Thyroid gland (tissue), 4 donors: ENCODE results near the gene MAPRE3. TPM values are rescaled to one million over a fixed set of nuclear protein-coding genes. Genes with fewer than 3 reads are reported as not detected.

ENCODE experiments used
- DNase-seq, 2 donors: peaks; one replicate each; pipeline ENCODE4 v3.0.0-alpha.2; 2019
- H3K27ac ChIP-seq, 3 donors: fragments of 200-600 bp; sonication (generic); 1 replicate in 2 of 3; 2 replicates in 1 of 3; pipeline ENCODE4 v1.5.1; 2016 to 2019; ENCODE audit warnings: mild to moderate bottlenecking in 1 of 3, moderate library complexity in 1 of 3
- H3K27me3 ChIP-seq: fragments of 200-600 bp; sonication (generic); one replicate; pipeline ENCODE4 v1.5.1; 2019
- H3K36me3 ChIP-seq, 2 donors: fragments of 200-600 bp; sonication (generic); one replicate each; pipeline ENCODE4 v1.5.1; 2016 to 2019
- H3K4me1 ChIP-seq, 2 donors: fragments of 200-600 bp; sonication (generic); one replicate each; pipeline ENCODE4 v1.5.1; 2017 to 2019
- H3K4me3 ChIP-seq, 3 donors: fragments of 200-600 bp; sonication (generic); replicated peaks in 1 of 3; 1 replicate in 2 of 3; 2 replicates in 1 of 3; pipeline ENCODE4 v1.5.1; 2016; ENCODE audit warnings: mild to moderate bottlenecking in 1 of 3
- H3K9me3 ChIP-seq: fragments of 200-600 bp; sonication (generic); one replicate; pipeline ENCODE4 v1.5.1; 2017
- CTCF ChIP-seq, 6 experiments: fragments of 200-600 bp in 3 of 6; fragments of 450-650 bp in 3 of 6; sonication (generic) in 3 of 6; IDR thresholded peaks; one replicate each; pipeline ENCODE4 v1.5.1; 2016 to 2019; ENCODE audit warnings: antibody characterized with exemption in 6 of 6, mild to moderate bottlenecking in 2 of 6, inconsistent platforms in 1 of 6, moderate library complexity in 1 of 6
- POLR2A ChIP-seq, 2 donors: fragments of 450-650 bp; IDR thresholded peaks; one replicate each; pipeline ENCODE4 v1.6.1; 2017; ENCODE audit warnings: antibody characterized with exemption in 2 of 2, mild to moderate bottlenecking in 2 of 2, moderate library complexity in 1 of 2
- WGBS, 2 donors: methylation state at CpG; one replicate each; pipeline ENCODE4 v1.1.5; 2017; 5-methylcytosine and 5-hydroxymethylcytosine counted together
- intact Hi-C: fragments of 100-400 bp; cut with DNase I; formaldehyde crosslinking; loops from one replicate; pipeline ENCODE4 v1.15.1; 2023
- total RNA-seq, 4 donors: library from RNA; depleted of rRNA; stranded (reverse); fragments of >200 nt; gene quantifications; one replicate each; pipeline ENCODE4 v1.2.3, GENCODE V29; 2016

Gene MAPRE3
- total RNA-seq, 4 donors from 2014 or later = 12.9 to 21.2 (median 17.0) TPM

GRCh38 chr2:27013738-27014137, 43.3 kb downstream of the MAPRE3 start:
- 90 to 98% methylated on average over 4 of the region's 4 CpGs for WGBS, 2 donors
- intact Hi-C loops = no loop called here

DNA sequence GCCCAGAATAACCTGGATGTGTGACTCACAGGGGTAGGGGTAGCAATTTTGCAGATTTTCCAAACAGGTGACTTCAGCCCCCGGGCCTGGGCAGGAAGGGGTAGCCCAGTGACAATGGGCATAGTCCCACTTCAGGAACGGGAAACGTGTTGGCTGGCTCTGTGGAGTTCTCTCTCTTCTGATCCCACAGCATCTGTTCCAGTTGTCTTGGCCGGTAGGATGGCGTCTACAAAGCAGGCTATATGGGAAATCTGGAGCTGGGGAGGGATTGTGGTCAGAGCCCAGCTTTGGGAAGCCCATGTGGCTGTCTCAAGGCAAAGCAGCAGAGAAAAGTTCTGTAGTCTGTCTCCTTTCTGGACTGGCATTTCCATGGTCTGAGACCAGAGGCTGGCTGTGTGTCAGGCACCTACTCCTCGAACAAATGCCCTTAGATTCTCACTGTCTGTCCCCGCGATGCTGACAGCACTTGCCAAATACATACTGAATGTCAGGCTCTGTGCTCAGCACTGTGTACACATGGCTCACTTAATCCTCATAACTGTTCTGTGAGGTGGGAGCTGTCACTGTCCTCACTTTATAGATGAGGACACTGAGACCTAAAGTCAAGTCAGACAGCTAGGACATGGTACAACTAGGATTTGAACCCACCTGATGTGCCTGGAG, 44.5 kb downstream of the MAPRE3 start:
- 87 to 90% methylated on average over 8 of the region's 8 CpGs for WGBS, 2 donors
- no peak overlapping the region for H3K4me3 ChIP-seq
- H3K36me3 ChIP-seq = no peaks in the 10 kb centered on the region
- peak in 1 of 2 donors; percentile 15 for DNase-seq
- intact Hi-C loops = no loop called here
- H3K27me3 ChIP-seq = no peaks in the 10 kb centered on the region
- no peaks in the 10 kb centered on the region for H3K9me3 ChIP-seq
- H3K27ac ChIP-seq = peak overlapping the region in 1 of 3 donors; percentile 43
- TF ChIP-seq CTCF (IDR thresholded peaks at IDR 0.05) (no peak), POLR2A (IDR thresholded peaks at IDR 0.05) (no peak)
- peaks cover 6 to 20% of the 10 kb centered on the region in 2 donors for H3K4me1 ChIP-seq

More at GRCh38 chr2:27013738-27014137, 43.3 kb downstream of the MAPRE3 start:
- H3K4me1 ChIP-seq = peaks cover 6 to 20% of the 10 kb centered on the region in 2 donors
- no peaks in the 10 kb centered on the region for H3K9me3 ChIP-seq
- H3K27ac ChIP-seq = no peak overlapping the region
- TF ChIP-seq CTCF (IDR thresholded peaks at IDR 0.05) (no peak), POLR2A (IDR thresholded peaks at IDR 0.05) (no peak)
- no peak overlapping the region for H3K4me3 ChIP-seq
- H3K27me3 ChIP-seq = no peaks in the 10 kb centered on the region
- H3K36me3 ChIP-seq = no peaks in the 10 kb centered on the region
- no peak for DNase-seq

- peak; percentile 72 to 76 for DNase-seq
- H3K27me3 ChIP-seq = no peaks in the 10 kb centered on the region
- WGBS, 2 donors = 67 to 70% methylated on average over 3 of the region's 3 CpGs
- peaks cover 6 to 20% of the 10 kb centered on the region in 2 donors for H3K4me1 ChIP-seq
- no peaks in the 10 kb centered on the region for H3K36me3 ChIP-seq
- H3K9me3 ChIP-seq = no peaks in the 10 kb centered on the region
- no peak overlapping the region for H3K4me3 ChIP-seq
- no peak overlapping the region for H3K27ac ChIP-seq
- TF ChIP-seq CTCF (IDR thresholded peaks at IDR 0.05) (peak in 5 of 6 experiments; percentile 49 to 80 (median 70)), POLR2A (IDR thresholded peaks at IDR 0.05) (no peak)
- intact Hi-C loops = loop anchor here (2.0 kb wide), 1 partner anchor 54 kb away; no protein-coding TSS in a partner anchor
Measured at GRCh38 chr2:27016801-27017325, 46.4 kb downstream of the MAPRE3 start.

- no peak overlapping the region for H3K4me3 ChIP-seq
- WGBS, 2 donors = 75 to 100% methylated on average over 3 of the region's 3 CpGs
- intact Hi-C loops = no loop called here
- no peaks in the 10 kb centered on the region for H3K9me3 ChIP-seq
- H3K36me3 ChIP-seq = peaks cover 5 to 6% of the 10 kb centered on the region in 2 donors
- TF ChIP-seq POLR2A (IDR thresholded peaks at IDR 0.05) = no peak
- TF ChIP-seq CTCF (IDR thresholded peaks at IDR 0.05) = no peak
- H3K27ac ChIP-seq = no peak overlapping the region
- no peak for DNase-seq
- H3K27me3 ChIP-seq = no peaks in the 10 kb centered on the region
- H3K4me1 ChIP-seq = peaks cover 6 to 20% of the 10 kb centered on the region in 2 donors
Measured at GRCh38 chr2:27018142-27018541, 47.7 kb downstream of the MAPRE3 start.

DNA sequence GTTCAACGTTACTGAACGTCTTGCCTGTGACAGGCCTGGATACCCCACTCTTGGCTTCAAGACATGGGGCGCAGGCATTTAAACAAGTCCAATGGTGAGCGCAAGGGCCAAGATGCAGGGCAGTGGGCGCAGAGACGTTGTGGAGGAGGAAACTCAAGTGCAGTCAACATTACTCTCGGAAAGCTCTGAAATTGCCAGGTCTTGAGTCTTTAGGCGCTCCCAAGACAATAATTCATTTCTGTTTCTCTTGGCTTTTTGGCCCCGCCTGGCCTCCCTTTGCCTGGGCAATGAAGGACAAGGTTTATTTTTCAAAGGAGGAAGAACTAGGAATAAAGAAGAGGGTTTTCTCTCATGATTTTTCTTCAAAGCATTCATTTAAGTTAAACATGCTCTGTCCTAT, 49.0 kb downstream of the MAPRE3 start:
- peaks cover 8 to 19% of the 10 kb centered on the region in 2 donors for H3K36me3 ChIP-seq
- no peaks in the 10 kb centered on the region for H3K9me3 ChIP-seq
- TF ChIP-seq POLR2A (IDR thresholded peaks at IDR 0.05) = no peak
- TF ChIP-seq CTCF (IDR thresholded peaks at IDR 0.05) = no peak
- DNase-seq = no peak
- WGBS, 2 donors = 83 to 94% methylated on average over 9 of the region's 9 CpGs
- H3K4me3 ChIP-seq = no peak overlapping the region
- no peaks in the 10 kb centered on the region for H3K27me3 ChIP-seq
- intact Hi-C loops = no loop called here
- H3K27ac ChIP-seq = peak overlapping the region in 1 of 3 donors; percentile 23
- H3K4me1 ChIP-seq = peaks cover 6 to 20% of the 10 kb centered on the region in 2 donors
